Measurements from ENCODE around the gene TRIP12. TPM values are rescaled to one million over a fixed set of nuclear protein-coding genes. Genes with fewer than 3 reads are reported as not detected.

Gene TRIP12
- total and polyA plus RNA-seq, 2 experiments from 2014 or later, result 21.5 to 133 TPM

DNA sequence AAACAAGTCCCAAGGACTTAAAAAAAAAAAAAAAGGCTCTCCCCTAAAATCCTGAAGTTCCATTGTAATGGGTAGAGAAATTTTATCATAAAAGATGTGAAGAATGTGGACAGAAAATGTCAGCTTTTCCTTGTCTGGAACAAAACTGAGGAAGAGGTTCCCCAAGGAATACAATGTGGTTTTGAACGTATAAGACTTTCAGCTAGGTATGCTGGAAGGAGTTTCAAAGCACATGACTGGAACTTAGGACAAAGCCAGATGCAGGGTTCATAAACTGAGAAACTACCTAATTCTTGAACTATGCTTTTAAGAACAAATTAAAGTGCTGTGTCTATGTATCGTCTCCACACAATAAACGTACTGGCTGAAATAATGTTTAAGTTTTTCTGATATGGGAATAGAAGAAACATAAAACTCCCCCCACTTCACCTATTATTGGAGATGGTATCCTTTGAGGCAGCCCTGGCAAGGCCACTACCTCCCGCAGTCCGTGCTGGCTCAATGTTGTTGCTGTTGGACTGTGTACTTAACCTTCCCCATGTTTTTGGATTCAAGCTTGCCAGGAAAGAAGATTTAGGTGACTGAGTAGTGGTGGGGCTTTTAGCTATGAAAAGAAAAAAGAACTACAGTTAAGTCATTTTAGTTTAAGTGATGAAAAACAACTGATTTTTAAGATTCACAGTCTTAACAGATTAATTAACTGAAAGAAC lies 123.2 kb downstream of the TRIP12 start (continued):
- TF ChIP-seq, protein P1, sequence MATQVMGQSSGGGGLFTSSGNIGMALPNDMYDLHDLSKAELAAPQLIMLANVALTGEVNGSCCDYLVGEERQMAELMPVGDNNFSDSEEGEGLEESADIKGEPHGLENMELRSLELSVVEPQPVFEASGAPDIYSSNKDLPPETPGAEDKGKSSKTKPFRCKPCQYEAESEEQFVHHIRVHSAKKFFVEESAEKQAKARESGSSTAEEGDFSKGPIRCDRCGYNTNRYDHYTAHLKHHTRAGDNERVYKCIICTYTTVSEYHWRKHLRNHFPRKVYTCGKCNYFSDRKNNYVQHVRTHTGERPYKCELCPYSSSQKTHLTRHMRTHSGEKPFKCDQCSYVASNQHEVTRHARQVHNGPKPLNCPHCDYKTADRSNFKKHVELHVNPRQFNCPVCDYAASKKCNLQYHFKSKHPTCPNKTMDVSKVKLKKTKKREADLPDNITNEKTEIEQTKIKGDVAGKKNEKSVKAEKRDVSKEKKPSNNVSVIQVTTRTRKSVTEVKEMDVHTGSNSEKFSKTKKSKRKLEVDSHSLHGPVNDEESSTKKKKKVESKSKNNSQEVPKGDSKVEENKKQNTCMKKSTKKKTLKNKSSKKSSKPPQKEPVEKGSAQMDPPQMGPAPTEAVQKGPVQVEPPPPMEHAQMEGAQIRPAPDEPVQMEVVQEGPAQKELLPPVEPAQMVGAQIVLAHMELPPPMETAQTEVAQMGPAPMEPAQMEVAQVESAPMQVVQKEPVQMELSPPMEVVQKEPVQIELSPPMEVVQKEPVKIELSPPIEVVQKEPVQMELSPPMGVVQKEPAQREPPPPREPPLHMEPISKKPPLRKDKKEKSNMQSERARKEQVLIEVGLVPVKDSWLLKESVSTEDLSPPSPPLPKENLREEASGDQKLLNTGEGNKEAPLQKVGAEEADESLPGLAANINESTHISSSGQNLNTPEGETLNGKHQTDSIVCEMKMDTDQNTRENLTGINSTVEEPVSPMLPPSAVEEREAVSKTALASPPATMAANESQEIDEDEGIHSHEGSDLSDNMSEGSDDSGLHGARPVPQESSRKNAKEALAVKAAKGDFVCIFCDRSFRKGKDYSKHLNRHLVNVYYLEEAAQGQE (IDR thresholded peaks at IDR 0.05; ENCODE audit: unreplicated experiment), result no peak
- TF ChIP-seq, protein P2, sequence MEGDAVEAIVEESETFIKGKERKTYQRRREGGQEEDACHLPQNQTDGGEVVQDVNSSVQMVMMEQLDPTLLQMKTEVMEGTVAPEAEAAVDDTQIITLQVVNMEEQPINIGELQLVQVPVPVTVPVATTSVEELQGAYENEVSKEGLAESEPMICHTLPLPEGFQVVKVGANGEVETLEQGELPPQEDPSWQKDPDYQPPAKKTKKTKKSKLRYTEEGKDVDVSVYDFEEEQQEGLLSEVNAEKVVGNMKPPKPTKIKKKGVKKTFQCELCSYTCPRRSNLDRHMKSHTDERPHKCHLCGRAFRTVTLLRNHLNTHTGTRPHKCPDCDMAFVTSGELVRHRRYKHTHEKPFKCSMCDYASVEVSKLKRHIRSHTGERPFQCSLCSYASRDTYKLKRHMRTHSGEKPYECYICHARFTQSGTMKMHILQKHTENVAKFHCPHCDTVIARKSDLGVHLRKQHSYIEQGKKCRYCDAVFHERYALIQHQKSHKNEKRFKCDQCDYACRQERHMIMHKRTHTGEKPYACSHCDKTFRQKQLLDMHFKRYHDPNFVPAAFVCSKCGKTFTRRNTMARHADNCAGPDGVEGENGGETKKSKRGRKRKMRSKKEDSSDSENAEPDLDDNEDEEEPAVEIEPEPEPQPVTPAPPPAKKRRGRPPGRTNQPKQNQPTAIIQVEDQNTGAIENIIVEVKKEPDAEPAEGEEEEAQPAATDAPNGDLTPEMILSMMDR (conservative IDR thresholded peaks at IDR 0.05; ENCODE audit: low read depth in 2 of 2), result no peak
- TF ChIP-seq EZH2 (IDR thresholded peaks at IDR 0.05; ENCODE audit: low read depth, unreplicated experiment), result no peak

DNA sequence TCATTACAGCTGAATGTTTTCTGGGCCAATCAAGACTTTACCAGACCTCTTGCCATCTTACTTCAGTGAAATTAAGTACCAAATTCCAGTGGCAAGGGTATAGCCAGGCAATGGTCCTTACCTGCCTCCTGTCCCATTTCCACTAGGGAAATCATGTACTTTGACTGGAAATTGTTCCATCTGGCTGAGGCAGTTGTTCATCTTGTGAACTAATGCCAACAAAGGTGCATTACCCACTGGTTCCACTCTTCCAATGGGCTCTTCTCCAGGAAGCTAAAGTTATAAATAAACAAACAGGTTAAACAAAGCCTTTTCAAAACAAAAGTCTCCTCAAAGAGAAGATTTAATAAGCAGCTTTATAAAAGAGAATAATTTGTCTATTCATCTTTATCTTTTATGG lies 126.8 kb downstream of the TRIP12 start:
- DNase-seq (ENCODE audit: low spot score) (no peak), ATAC-seq (no peak)
- Histone ChIP-seq H3K27ac (ENCODE audit: low read depth) (no peak overlapping the region), H3K9me2 (ENCODE audit: insufficient read depth) (no peaks in the 10 kb centered on the region), H3K36me3 (ENCODE audit: insufficient read depth) (peaks cover 35% of the 10 kb centered on the region; the same call in 1 of the 2 replicates), H4K20me1 (replicated peaks; ENCODE audit: insufficient read depth) (no peaks in the 10 kb centered on the region), H2AFZ (no peak overlapping the region), H3F3A (replicated peaks; ENCODE audit: low read depth) (no peaks in the 10 kb centered on the region), H3K27me3 (ENCODE audit: insufficient read depth) (no peaks in the 10 kb centered on the region), H3K79me2 (replicated peaks; ENCODE audit: insufficient read depth) (no peaks in the 10 kb centered on the region), H3K4me2 (no peak overlapping the region), H3K4me3 (no peak overlapping the region), H3K4me1 (ENCODE audit: insufficient read depth) (no peaks in the 10 kb centered on the region)
- Mint-ChIP-seq H3K4me1 (no peaks in the 10 kb centered on the region), H3K27me3 (ENCODE audit: insufficient read depth, low read depth, poor library complexity) (peaks cover 2% of the 10 kb centered on the region), H3K36me3 (ENCODE audit: low read depth) (peaks cover 68% of the 10 kb centered on the region), H3K27ac (no peak overlapping the region), H3K9me3 (no peaks in the 10 kb centered on the region), H3K4me3 (no peak overlapping the region)
- TF ChIP-seq, protein P3, sequence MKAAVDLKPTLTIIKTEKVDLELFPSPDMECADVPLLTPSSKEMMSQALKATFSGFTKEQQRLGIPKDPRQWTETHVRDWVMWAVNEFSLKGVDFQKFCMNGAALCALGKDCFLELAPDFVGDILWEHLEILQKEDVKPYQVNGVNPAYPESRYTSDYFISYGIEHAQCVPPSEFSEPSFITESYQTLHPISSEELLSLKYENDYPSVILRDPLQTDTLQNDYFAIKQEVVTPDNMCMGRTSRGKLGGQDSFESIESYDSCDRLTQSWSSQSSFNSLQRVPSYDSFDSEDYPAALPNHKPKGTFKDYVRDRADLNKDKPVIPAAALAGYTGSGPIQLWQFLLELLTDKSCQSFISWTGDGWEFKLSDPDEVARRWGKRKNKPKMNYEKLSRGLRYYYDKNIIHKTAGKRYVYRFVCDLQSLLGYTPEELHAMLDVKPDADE (IDR thresholded peaks at IDR 0.05), result no peak
- TF ChIP-seq STAT1 (IDR thresholded peaks at IDR 0.05; ENCODE audit: unreplicated experiment), result no peak
- no peak for TF ChIP-seq ZNF114 (CRISPR knock-in tag; IDR thresholded peaks at IDR 0.05)

All from GM23338 (cell line).